IPS DF 4.7 (cell line): ENCODE results near the gene PARP8.

ENCODE experiments used
- DNase-seq: peaks from one replicate; pipeline ENCODE4 v3.0.0-alpha.2; 2013; ENCODE audit warnings: low spot score; ENCODE audit errors: extremely low read depth

The PARP8 gene

GRCh38 chr5:50725800-50726474 lies 59.5 kb downstream of the PARP8 start:
- no peak for DNase-seq

- no peak for DNase-seq
Observed at GRCh38 chr5:50726475-50727148, 60.2 kb downstream of the PARP8 start.

GRCh38 chr5:50727149-50727496 lies 60.7 kb downstream of the PARP8 start:
- no peak for DNase-seq

- DNase-seq = no peak
Observed at GRCh38 chr5:50727845-50728244, 61.4 kb downstream of the PARP8 start.

GRCh38 chr5:50730336-50730735 lies 63.9 kb downstream of the PARP8 start:
- no peak for DNase-seq

- no peak for DNase-seq
Observed at GRCh38 chr5:50730841-50731240, 64.4 kb downstream of the PARP8 start.

GRCh38 chr5:50733741-50734140 lies 67.3 kb downstream of the PARP8 start:
- no peak for DNase-seq

GRCh38 chr5:50738864-50739263 lies 72.4 kb downstream of the PARP8 start:
- DNase-seq = peak; percentile 25

GRCh38 chr5:50740832-50741231 lies 74.4 kb downstream of the PARP8 start:
- no peak for DNase-seq

- no peak for DNase-seq
Observed at GRCh38 chr5:50744776-50745175, 78.3 kb downstream of the PARP8 start.

- DNase-seq = no peak
Observed at GRCh38 chr5:50745221-50745910, 78.9 kb downstream of the PARP8 start.

GRCh38 chr5:50749181-50749580 lies 82.7 kb downstream of the PARP8 start:
- no peak for DNase-seq

GRCh38 chr5:50749873-50750272 lies 83.4 kb downstream of the PARP8 start:
- DNase-seq = no peak

- DNase-seq = no peak
Observed at GRCh38 chr5:50751064-50751657, 84.7 kb downstream of the PARP8 start.

- no peak for DNase-seq
Observed at GRCh38 chr5:50752800-50753199, 86.4 kb downstream of the PARP8 start.

GRCh38 chr5:50759526-50760270 lies 93.3 kb downstream of the PARP8 start:
- DNase-seq = no peak

- no peak for DNase-seq
Observed at GRCh38 chr5:50763351-50763750, 96.9 kb downstream of the PARP8 start.

- DNase-seq = no peak
Observed at GRCh38 chr5:50763846-50764245, 97.4 kb downstream of the PARP8 start.

- DNase-seq = no peak
Observed at GRCh38 chr5:50766042-50766441, 99.6 kb downstream of the PARP8 start.

- no peak for DNase-seq
Observed at GRCh38 chr5:50766462-50766861, 100.0 kb downstream of the PARP8 start.

GRCh38 chr5:50766967-50767366 lies 100.5 kb downstream of the PARP8 start:
- no peak for DNase-seq

GRCh38 chr5:50767588-50767987 lies 101.2 kb downstream of the PARP8 start:
- no peak for DNase-seq
